A204.1 (cell line): ENCODE results near the gene ACOXL.

Experiments
- FAIRE-seq: peaks from 2 replicates; lab custom pipeline; 2012; peaks lifted over from hg19 to GRCh38; lab: Jason Lieb, UNC

The ACOXL gene

GRCh38 chr2:111167076-111167862 lies 434.9 kb downstream of the ACOXL start:
- FAIRE-seq, result no peak

GRCh38 chr2:111167863-111168162 lies 435.4 kb downstream of the ACOXL start:
- FAIRE-seq, result no peak
